Stomach smooth muscle (tissue), 2 donors: ENCODE measurements around the gene POLG2.
"Not testable (repeated sequence)": the region's sequence is repeated elsewhere in the genome, so short reads cannot be mapped to it uniquely, and the experiment has no call there.

ENCODE experiments used
- H3K27ac ChIP-seq: one replicate; pipeline ENCODE4 v1.7.0; 2013; ENCODE audit warnings: mild to moderate bottlenecking, low read length, inconsistent platforms
- H3K27me3 ChIP-seq, 2 donors: one replicate each; pipeline ENCODE4 v1.7.0; 2013; ENCODE audit warnings: low read length in 2 of 2; ENCODE audit not compliant: insufficient read depth in 2 of 2, control insufficient read depth in 1 of 2
- H3K36me3 ChIP-seq, 2 donors: one replicate each; pipeline ENCODE4 v1.7.0; 2013; ENCODE audit warnings: low read length in 2 of 2; ENCODE audit not compliant: control insufficient read depth in 2 of 2, insufficient read depth in 2 of 2
- H3K4me1 ChIP-seq: one replicate; pipeline ENCODE4 v1.7.0; 2013; ENCODE audit warnings: low read length; ENCODE audit not compliant: control insufficient read depth, insufficient read depth
- H3K4me3 ChIP-seq, 2 donors: one replicate each; pipeline ENCODE4 v1.7.0; 2013; ENCODE audit warnings: low read length in 2 of 2
- H3K9ac ChIP-seq, 2 donors: one replicate each; pipeline ENCODE4 v1.7.0; 2013; ENCODE audit warnings: low read length in 2 of 2, mild to moderate bottlenecking in 1 of 2
- H3K9me3 ChIP-seq, 2 donors: one replicate each; pipeline ENCODE4 v1.7.0; 2013; ENCODE audit warnings: low read length in 2 of 2; ENCODE audit not compliant: control insufficient read depth in 2 of 2
- donor health status: healthy.
- donor health status: Pancreatic carcinoma.

Gene POLG2

DNA sequence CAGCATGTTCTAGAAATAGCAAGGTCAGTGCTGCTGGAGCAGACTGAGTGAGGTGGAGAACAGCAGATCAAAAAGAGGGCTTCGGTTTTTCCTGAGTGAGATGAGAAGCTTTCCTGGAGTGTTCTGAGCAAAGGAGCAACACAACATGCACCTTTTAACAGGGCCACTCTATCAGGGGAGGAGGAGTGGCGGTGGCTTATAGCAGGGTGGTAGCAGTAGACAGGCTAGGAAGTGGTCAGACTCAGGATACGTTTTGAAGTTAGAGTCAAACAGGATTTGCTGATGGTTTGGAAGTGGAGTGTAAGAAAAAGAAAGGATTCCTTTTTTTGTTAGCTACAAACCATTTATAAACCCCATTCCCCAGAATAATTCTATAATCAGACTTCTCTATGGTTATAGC lies 12.5 kb downstream of the POLG2 start:
- H3K9ac ChIP-seq, result no peak overlapping the region
- H3K4me1 ChIP-seq, result no peaks in the 10 kb centered on the region
- no peak overlapping the region for H3K4me3 ChIP-seq
- H3K27me3 ChIP-seq, result no peaks in the 10 kb centered on the region
- no peak overlapping the region for H3K27ac ChIP-seq
- no peaks in the 10 kb centered on the region for H3K9me3 ChIP-seq
- H3K36me3 ChIP-seq, result peaks cover 18% of the 10 kb centered on the region in 2 donors

DNA sequence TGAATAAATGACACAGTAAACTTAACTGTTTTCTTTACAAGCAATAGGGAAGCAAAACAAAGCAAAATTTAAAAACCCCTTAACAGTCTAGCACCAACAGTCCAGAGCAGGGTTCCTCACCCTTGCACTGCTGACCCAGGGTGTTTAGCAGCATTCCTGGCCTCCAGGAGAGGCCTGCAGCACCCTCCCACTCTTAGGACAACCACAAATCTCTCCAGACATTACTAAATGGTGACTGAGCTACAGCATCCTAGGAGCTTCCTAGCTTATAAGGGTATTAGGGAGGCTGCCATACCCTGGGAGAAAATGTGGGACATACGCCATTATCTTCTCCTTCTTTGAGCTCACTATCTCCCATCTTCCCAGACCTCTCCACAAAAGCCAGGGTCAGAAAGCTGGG lies 15.9 kb downstream of the POLG2 start:
- Histone ChIP-seq H3K4me3 (no peak overlapping the region), H3K4me1 (no peaks in the 10 kb centered on the region), H3K9ac (no peak overlapping the region), H3K27ac (no peak overlapping the region), H3K9me3 (no peaks in the 10 kb centered on the region), H3K36me3 (peaks cover 14 to 17% of the 10 kb centered on the region in 2 donors), H3K27me3 (no peaks in the 10 kb centered on the region)

DNA sequence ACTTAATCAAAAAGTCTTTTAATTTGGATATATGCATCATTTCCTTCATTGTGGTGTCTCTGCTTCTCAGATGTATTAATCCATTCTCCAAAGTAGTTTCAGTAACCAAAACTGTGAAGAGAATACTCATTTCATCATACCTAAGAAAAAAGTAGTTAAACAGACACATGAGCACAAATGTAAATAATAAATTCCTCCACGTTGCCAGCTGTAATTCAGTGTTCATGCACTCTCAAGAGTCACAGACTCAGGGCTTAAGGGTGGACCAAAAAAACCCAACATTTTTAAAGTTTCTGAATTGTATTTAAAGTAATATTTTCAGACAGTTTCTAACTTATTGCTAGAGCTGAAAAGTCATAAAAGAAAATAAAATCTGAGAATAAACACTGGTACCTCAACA lies 19.0 kb downstream of the POLG2 start:
- Histone ChIP-seq H3K9me3 (no peaks in the 10 kb centered on the region), H3K27me3 (no peaks in the 10 kb centered on the region), H3K36me3 (peaks cover 5 to 8% of the 10 kb centered on the region in 2 donors), H3K9ac (no peak overlapping the region), H3K27ac (no peak overlapping the region), H3K4me1 (no peaks in the 10 kb centered on the region), H3K4me3 (no peak overlapping the region)

DNA sequence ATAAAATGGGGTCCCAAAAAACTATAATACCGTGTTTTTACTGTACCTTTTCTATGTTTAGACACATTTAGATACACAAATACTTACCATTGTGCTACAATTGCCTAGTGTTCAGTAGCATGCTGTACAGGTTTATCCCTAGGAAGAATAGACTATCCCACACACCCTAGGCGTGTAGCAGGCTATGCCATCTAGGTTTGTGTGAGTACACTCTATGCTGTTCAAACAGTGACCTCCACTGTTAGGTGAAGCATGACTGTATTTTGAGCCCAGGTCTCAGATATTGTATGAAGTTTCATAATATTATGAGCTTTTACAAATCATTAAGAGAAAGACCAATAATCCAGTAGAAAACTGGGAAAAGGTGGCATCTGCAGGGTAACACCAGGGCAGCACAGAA lies 24.3 kb downstream of the POLG2 start:
- Histone ChIP-seq H3K4me3 (no peak overlapping the region), H3K27me3 (no peaks in the 10 kb centered on the region), H3K4me1 (no peaks in the 10 kb centered on the region), H3K9me3 (no peaks in the 10 kb centered on the region), H3K36me3 (no peaks in the 10 kb centered on the region), H3K9ac (no peak overlapping the region), H3K27ac (no peak overlapping the region)

DNA sequence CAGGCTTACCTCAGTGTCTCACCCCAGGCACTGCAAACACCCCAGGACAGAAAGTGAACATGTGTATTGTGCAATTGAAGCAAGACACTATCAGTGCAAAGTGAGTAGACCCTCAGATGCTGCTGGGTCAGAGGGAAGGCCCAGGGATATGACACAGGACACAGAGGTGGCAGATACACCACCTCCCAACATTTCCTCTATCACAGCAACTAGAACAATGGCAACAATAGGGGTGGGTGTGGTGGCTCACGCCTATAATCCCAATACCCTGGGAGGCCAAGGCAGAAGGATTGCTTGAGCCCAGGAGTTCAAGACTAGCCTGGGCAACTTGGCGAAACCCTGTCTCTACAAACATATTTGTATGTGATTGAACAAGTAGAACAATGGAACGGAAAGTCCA lies 25.4 kb downstream of the POLG2 start:
- H3K27me3 ChIP-seq, result no peaks in the 10 kb centered on the region
- no peaks in the 10 kb centered on the region for H3K36me3 ChIP-seq
- no peak overlapping the region for H3K4me3 ChIP-seq
- no peaks in the 10 kb centered on the region for H3K4me1 ChIP-seq
- H3K9ac ChIP-seq, result no peak overlapping the region
- no peaks in the 10 kb centered on the region for H3K9me3 ChIP-seq
- H3K27ac ChIP-seq, result no peak overlapping the region

DNA sequence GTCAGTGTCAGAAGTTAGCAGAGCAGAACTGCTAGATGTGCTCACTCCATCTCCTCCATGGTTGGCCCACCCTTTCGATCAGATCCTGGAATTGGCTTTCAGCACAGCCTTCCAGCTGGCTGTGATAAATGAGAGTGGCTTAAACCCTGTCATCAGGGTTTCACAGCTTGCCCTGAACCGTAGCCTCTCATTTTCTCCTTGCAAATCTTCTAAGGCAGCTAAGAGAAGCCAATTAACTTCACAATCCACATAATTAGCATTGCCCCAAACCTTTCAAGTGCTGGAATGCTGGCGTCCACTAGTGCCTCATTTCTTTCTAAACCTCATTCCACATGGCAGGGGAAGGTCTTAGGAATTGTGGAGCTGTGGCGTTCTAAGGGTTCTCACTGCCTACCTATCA lies 26.2 kb downstream of the POLG2 start:
- Histone ChIP-seq H3K9me3 (no peaks in the 10 kb centered on the region), H3K27ac (no peak overlapping the region), H3K4me3 (no peak overlapping the region), H3K36me3 (no peaks in the 10 kb centered on the region), H3K4me1 (no peaks in the 10 kb centered on the region), H3K27me3 (peaks cover 0 to 2% of the 10 kb centered on the region in 2 donors), H3K9ac (no peak overlapping the region)

DNA sequence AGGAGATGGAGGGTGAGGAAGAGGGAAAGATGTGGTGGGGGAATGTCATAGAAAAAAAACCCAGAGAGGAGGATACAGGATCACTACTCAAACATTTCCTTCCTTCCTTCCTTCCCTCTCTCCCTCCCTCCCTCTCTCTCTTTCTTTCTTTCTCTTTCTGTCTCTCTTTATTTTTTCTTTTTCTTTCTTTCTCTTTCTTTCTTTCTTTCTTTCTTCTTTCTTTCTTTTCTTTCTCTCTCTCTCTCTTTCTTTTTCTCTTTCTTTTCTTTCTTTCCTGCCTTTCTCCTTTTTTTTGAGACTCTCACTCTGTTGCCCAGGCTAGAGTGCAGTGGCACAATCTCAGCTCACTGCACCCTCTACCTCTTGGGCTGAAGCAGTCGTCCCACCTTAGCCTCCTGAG lies 30.0 kb downstream of the POLG2 start:
- not testable (repeated sequence) for H3K36me3 ChIP-seq, H3K4me3 ChIP-seq, H3K27ac ChIP-seq, H3K9me3 ChIP-seq, H3K27me3 ChIP-seq, H3K9ac ChIP-seq, H3K4me1 ChIP-seq

DNA sequence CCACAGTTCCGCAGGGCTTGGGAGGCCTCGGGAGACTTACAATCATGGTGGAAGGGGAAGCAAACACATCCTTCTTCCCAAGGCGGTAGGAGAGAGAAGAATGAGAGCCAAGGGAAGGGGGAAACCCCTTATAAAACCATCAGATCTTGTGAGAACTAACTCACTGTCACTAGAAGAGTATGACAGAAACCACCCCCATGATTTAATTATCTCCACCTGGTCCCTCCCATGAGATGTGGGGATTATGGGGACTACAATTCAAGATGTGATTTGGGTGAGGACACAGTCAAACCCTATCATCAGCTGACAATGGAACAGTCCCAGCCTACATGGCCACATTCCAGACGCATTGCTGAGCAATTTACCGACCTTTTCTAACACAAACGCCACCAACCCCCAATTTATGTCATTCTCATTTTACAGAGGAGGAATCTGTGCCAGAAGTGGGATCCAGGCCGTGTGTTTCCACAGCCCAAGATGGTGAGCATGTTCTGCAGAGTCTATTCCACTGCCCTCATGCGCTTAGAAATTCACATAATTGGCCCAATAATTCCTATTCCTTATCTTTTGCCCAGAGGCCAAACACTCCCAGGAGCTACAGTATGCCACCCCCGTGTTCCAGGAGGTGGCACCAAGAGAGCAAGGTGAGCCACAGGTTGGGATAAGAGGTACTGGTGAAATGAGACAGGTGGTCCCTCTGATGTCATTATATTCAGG lies 30.7 kb downstream of the POLG2 start:
- peaks cover 2% of the 10 kb centered on the region for H3K4me1 ChIP-seq
- H3K27me3 ChIP-seq, result peaks cover 0 to 5% of the 10 kb centered on the region in 2 donors
- no peaks in the 10 kb centered on the region for H3K9me3 ChIP-seq
- no peak overlapping the region for H3K9ac ChIP-seq
- no peak overlapping the region for H3K27ac ChIP-seq
- no peak overlapping the region for H3K4me3 ChIP-seq
- no peaks in the 10 kb centered on the region for H3K36me3 ChIP-seq

DNA sequence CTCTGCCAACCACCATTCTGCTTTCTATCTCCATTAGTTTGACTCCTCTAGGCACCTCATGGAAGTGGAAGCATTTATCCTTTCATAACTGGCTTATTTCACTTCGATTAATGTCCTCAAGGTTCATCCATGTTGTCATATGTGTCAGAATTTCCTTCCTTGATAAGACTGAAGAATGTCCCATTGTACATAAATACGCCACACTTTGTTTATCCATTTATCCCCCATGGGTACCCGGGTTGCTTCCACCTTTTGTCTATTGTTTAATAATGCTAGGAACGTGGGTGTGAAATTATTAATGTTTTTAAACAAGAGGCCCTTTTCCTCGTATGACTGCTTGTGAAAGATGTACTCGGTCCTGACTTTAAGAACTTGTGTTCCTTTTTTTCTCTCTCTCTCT lies 35.1 kb downstream of the POLG2 start:
- Histone ChIP-seq H3K36me3 (no peaks in the 10 kb centered on the region), H3K27me3 (peaks cover 0 to 5% of the 10 kb centered on the region in 2 donors), H3K9me3 (no peaks in the 10 kb centered on the region), H3K27ac (no peak overlapping the region), H3K4me3 (no peak overlapping the region), H3K9ac (no peak overlapping the region), H3K4me1 (peaks cover 2% of the 10 kb centered on the region)

DNA sequence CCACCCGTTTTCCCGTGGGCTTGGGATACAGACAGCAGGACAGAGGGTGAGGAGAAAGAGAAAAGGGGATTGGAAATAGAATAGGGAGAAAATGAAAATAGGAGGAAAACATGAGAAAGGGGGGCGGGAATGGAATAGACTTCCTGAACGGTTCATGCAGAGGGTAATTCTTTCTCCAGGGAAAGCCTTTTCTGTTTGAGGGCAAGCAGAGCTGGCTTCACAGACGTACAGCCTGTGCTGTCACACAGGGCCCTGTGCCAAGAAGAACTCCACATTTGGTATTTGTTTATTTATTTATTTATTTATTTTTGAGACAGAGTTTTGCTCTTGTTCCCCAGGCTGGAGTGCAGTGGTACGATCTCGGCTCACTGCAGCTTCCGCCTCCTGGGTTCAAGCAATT lies 35.9 kb downstream of the POLG2 start:
- no peak overlapping the region for H3K4me3 ChIP-seq
- H3K27ac ChIP-seq, result no peak overlapping the region
- H3K4me1 ChIP-seq, result peaks cover 2% of the 10 kb centered on the region
- peaks cover 0 to 2% of the 10 kb centered on the region in 2 donors for H3K27me3 ChIP-seq
- H3K36me3 ChIP-seq, result no peaks in the 10 kb centered on the region
- no peak overlapping the region for H3K9ac ChIP-seq
- no peaks in the 10 kb centered on the region for H3K9me3 ChIP-seq

DNA sequence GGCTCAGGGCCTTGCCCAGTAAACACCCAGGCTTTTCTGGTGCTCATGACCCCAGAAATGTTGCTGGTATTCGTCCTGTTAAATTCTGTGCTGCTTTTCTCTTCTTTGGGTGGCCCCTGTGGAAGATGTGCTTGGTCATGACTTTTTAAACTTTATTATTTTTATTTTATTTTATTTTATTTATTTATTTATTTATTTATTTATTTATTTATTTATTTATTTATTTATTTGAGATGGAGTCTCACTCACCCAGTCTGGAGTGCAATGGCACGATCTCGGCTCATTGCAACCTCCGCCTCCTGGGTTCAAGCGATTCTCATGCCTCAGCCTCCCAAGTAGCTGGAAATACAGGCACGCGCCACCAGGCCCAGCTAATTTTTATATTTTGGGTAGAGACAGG lies 37.0 kb downstream of the POLG2 start:
- not testable (repeated sequence) for H3K9ac ChIP-seq, H3K4me3 ChIP-seq, H3K9me3 ChIP-seq, H3K36me3 ChIP-seq, H3K4me1 ChIP-seq, H3K27me3 ChIP-seq, H3K27ac ChIP-seq
